ENCODE measurements around the gene BPIFB2.

BPIFB2 gene

DNA sequence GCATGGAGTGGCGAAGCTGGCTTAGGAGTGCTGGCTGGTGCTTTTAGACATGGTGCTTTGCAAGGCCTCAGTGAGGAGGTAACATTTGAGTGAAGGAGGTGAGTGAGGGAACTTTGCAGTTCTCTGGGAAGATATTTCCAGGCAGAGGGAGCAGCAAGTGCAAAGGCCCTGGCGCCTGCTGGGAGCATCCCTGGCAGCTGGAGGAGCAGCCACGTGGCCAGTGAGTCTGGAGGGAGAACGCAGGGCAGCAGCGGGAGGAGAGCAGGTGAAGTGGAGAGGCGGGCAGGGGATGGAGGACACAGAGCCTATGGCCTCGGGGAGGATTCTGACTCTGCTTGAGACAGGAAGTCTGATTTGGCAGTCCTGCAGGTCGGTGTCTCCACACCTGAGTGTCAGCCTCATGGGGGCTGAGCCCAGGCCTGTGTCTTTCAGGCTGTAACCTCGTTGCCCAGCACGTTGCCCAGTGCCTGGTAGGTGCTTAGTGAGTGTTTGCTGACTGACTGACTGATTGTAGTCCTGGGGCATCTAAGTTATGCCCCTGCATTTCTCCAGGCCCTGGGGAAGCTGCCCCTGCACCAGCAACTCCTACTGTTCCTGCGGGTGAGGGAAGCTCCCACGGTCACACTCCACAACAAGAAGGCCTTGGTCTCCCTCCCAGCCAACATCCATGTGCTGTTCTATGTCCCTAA is 60.9 kb downstream of the BPIFB2 start:
- no peak for DNase-seq (ENCODE audit: low read depth in 2 of 2)

- DNase-seq (ENCODE audit: low read depth in 2 of 2), result no peak
Measured at GRCh38 chr20:33069673-33070072, 62.2 kb downstream of the BPIFB2 start.

- no peak for DNase-seq (ENCODE audit: low read depth in 2 of 2)
Measured at GRCh38 chr20:33070111-33071053, 62.9 kb downstream of the BPIFB2 start.

GRCh38 chr20:33071198-33071597 is 63.7 kb downstream of the BPIFB2 start:
- no peak for DNase-seq (ENCODE audit: low read depth in 2 of 2)

DNA sequence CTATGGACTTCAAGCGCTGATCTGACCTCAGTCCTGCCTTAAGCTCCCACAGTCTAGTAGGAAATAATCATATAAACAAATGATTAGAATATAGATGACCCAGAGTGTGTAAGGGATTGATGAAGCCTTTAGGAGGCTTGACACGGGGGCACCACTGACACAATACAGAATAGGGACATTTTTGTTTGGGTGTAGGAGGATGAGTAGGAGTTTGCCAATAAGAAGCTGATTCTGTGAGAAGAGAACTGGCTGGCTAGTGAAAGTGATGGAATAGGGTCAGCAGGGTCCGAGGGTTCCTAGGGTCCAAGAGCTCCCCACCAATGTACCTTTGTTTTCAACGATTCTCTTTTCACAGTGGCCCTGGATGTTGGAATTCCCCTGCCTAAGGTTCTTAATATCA is 64.9 kb downstream of the BPIFB2 start:
- no peak for DNase-seq (ENCODE audit: low read depth in 2 of 2)

GRCh38 chr20:33072813-33073212 is 65.3 kb downstream of the BPIFB2 start:
- no peak for DNase-seq (ENCODE audit: low read depth in 2 of 2)
